ENCODE results near the gene GAN. TPM values are rescaled to one million over a fixed set of nuclear protein-coding genes. Genes with fewer than 3 reads are reported as not detected.

The GAN gene
- total and polyA plus RNA-seq, 2 of the 4 experiments (the other 2 are of a cell fraction), result 1.1 to 5.7 TPM

GRCh38 chr16:81435103-81435502 is 120.3 kb downstream of the GAN start:
- H2BK5ac ChIP-seq (ENCODE audit: low read depth, low read length, poor library complexity, severe bottlenecking), result no peak overlapping the region
- no peak overlapping the region for H3K18ac ChIP-seq (ENCODE audit: low read depth, low read length)
- DNase-seq (no peak), ATAC-seq (ENCODE audit: low read depth) (no peak)
- TF ChIP-seq MXI1 (IDR thresholded peaks at IDR 0.05; ENCODE audit: borderline replicate concordance, low read depth, low read length) (no peak), SMC3 (IDR thresholded peaks at IDR 0.05; ENCODE audit: low read depth, low read length) (no peak), NFE2L2 (IDR thresholded peaks at IDR 0.05; ENCODE audit: low read depth, low read length) (no peak), MAZ (IDR thresholded peaks at IDR 0.05; ENCODE audit: borderline replicate concordance, low read depth, low read length) (no peak), CEBPB (IDR thresholded peaks at IDR 0.05; ENCODE audit: low read depth, low read length) (no peak), RFX5 (IDR thresholded peaks at IDR 0.05; ENCODE audit: low read depth, low read length) (no peak), BHLHE40 (IDR thresholded peaks at IDR 0.05; ENCODE audit: low read depth, low read length) (no peak), RCOR1 (IDR thresholded peaks at IDR 0.05; ENCODE audit: insufficient replicate concordance, low read length) (no peak), FOS (IDR thresholded peaks at IDR 0.05; ENCODE audit: low read depth, low read length) (no peak), CHD1 (IDR thresholded peaks at IDR 0.05; ENCODE audit: low read depth, low read length) (no peak), MAFK (IDR thresholded peaks at IDR 0.05; ENCODE audit: low read depth, low read length) (no peak)
- H3K4ac ChIP-seq (ENCODE audit: low read depth, low read length), result no peak overlapping the region
- H2AK9ac ChIP-seq (replicated peaks; ENCODE audit: low read depth, low read length, poor library complexity), result no peak overlapping the region
- H3K4me1 ChIP-seq (ENCODE audit: control insufficient read depth, insufficient read depth, low read length), result peaks cover 5% of the 10 kb centered on the region; the same call in 1 of the 2 replicates
- H4K5ac ChIP-seq (ENCODE audit: low read depth, low read length), result no peak overlapping the region
- H2BK20ac ChIP-seq (ENCODE audit: low read depth, low read length), result no peak overlapping the region
- H3K23ac ChIP-seq (ENCODE audit: low read depth, low read length), result no peak overlapping the region
- in situ Hi-C loops (cut with MboI; ENCODE audit: low sequenced_read_pairs), result no loop called here
- no TSS peak for BruUV-seq (replicated peaks)
- H2AK5ac ChIP-seq (ENCODE audit: low read depth, low read length), result no peak overlapping the region
- no peak overlapping the region for H3K4me3 ChIP-seq (ENCODE audit: insufficient read depth, low read depth, low read length)
- no peaks in the 10 kb centered on the region for H3K79me1 ChIP-seq (ENCODE audit: low read depth in 1 of 2, low read length in 2 of 2)
- no peak overlapping the region for H2AFZ ChIP-seq (replicated peaks; ENCODE audit: low read length, poor library complexity)
- H3K27ac ChIP-seq (ENCODE audit: insufficient read depth, low read length), result no peak overlapping the region
- H3K14ac ChIP-seq (replicated peaks; ENCODE audit: low read depth, low read length), result no peak overlapping the region
- ChIA-PET CTCF (no interaction called here), POLR2A (ENCODE audit: unreplicated experiment) (no interaction called here)
- H4K8ac ChIP-seq (ENCODE audit: low read depth in 2 of 2, low read length in 2 of 2), result no peak overlapping the region
- H2BK15ac ChIP-seq (ENCODE audit: low read depth, low read length), result no peak overlapping the region
- no peak overlapping the region for H2BK120ac ChIP-seq (ENCODE audit: low read depth, low read length)
- H3K27me3 ChIP-seq (ENCODE audit: control insufficient read depth, insufficient read depth, low read length), result peaks cover 13% of the 10 kb centered on the region
- H3K56ac ChIP-seq (ENCODE audit: extremely low read depth, insufficient read depth, low read length), result no peak overlapping the region
- 33% methylated on average over 1 of the region's 3 CpGs; no CpG with 5 or more reads in 1 of the 2 experiments for WGBS, 2 experiments (ENCODE audit: extremely low coverage in 2 of 2, insufficient read length in 1 of 2)
- dilution Hi-C loops (cut with HindIII; ENCODE audit: low sequenced_read_pairs, unreplicated experiment), result no loop called here
- H3K9me1 ChIP-seq (ENCODE audit: insufficient read depth, low read length), result no peaks in the 10 kb centered on the region; the same call in 1 of the 2 replicates
- no peak overlapping the region for H3K4me2 ChIP-seq (ENCODE audit: low read depth, low read length)
- no peak overlapping the region for H4K91ac ChIP-seq (ENCODE audit: insufficient read depth, low read depth, low read length)
- no peaks in the 10 kb centered on the region for H4K20me1 ChIP-seq (ENCODE audit: insufficient read depth, low read length)
- no peak overlapping the region for H3K9ac ChIP-seq (ENCODE audit: low read depth, low read length)
- intact Hi-C loops (cut with micrococcal nuclease), result no loop called here
- H3K9me3 ChIP-seq (ENCODE audit: control insufficient read depth, insufficient read depth, low read length), result no peaks in the 10 kb centered on the region
- no peaks in the 10 kb centered on the region for H3K36me3 ChIP-seq (ENCODE audit: control insufficient read depth, insufficient read depth, low read length)

Data from IMR-90 (cell line).